NCI-H128 (cell line): ENCODE results near the gene KRTAP12-3.
"Not testable (repeated sequence)": the region's sequence is repeated elsewhere in the genome, so short reads cannot be mapped to it uniquely, and the experiment has no call there.

ENCODE experiments used
- DNase-seq: peaks from one replicate; lab custom pipeline; 2025; ENCODE audit not compliant: unreplicated experiment; lab: John Stamatoyannopoulos, UW

KRTAP12-3 gene

DNA sequence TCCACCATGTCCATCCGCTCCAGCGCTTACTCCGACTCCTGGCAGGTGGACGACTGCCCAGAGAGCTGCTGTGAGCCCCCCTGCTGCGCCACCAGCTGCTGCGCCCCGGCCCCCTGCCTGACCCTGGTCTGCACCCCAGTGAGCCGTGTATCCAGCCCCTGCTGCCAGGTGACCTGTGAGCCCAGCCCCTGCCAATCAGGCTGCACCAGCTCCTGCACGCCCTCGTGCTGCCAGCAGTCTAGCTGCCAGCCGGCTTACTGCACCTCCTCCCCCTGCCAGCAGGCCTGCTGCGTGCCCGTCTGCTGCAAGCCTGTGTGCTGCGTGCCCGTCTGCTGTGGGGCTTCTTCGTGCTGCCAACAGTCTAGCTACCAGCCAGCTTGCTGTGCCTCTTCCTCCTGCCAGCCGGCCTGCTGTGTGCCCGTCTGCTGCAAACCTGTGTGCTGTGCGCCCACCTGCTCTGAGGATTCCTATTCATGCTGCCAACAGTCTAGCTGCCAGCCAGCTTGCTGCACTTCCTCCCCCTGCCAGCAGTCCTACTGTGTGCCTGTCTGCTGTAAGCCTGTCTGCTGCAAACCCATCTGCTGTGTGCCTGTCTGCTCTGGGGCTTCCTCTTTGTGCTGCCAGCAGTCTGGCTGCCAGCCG is 30.4 kb upstream of the KRTAP12-3 start:
- DNase-seq: not testable (repeated sequence)

DNA sequence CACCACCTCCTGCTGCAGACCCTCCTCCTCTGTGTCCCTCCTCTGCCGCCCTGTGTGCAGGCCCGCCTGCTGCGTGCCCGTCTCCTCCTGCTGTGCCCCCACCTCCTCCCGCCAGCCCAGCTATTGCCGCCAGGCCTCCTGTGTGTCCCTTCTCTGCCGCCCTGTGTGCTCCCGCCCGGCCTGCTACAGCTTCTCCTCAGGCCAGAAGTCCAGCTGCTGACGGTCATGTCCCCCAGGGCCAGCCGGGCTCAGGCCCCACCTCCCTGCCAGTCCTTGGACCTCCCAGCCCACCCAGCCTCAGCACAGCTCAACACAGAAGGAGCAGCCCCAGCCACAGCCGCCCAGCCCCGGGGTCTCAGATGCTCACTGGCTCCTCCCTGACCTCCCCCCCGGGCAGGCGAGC is 29.9 kb upstream of the KRTAP12-3 start:
- not testable (repeated sequence) for DNase-seq

DNA sequence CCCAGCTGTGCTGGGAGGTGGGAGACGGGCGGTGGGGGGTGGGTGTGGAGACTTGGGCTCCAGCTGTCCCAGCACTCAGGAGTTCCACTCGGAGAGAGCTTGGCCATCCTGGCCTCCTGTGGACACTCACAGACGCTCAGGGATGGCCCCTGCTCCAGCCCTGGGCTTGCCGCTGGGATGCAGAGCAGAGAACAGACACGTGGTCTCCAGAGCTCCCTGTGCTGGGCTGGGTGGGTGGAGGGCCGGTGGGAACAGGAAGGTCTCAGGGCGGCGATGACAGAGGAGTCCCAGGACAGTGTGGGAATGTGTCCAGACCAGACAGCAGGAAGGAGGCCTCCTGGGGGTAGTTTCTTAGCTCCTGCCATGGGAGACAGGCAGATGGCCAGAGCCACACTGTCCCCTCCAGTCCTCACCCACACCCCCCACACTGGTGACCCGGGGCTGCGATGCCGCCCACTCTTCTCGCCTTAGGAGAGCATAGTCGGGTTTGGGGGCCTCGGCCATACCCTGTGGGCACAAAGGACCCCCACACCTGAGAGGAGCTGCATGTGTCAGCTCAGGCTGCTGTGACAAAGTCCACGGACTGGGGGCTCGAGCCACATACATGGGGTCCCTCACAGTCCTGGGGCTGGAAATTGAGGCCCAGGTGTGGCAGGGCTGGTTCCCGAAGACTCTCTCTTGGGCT is 28.9 kb upstream of the KRTAP12-3 start:
- no peak for DNase-seq

- DNase-seq: no peak
These were observed 27.3 kb upstream of the KRTAP12-3 start for GRCh38 chr21:44630440-44630839.

DNA sequence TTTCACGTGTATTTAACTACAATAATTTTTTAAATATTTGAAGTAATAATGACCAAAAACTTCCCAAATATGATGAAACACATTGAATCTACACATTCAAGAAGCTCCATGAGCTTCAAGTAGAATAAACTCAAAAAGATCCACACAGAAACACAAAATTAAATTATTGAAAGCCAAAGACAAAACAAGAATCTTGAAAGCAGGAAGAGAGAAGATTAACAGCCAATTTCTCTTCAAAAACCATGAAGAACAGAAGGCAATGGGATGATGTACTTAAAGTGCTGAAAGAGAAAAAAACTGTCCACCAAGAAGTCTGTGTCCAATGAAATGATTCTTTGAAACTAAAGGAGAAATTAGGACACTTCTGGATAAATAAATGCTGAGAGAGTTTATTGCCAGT is 25.7 kb upstream of the KRTAP12-3 start:
- DNase-seq: no peak

- no peak for DNase-seq
These were observed 21.3 kb upstream of the KRTAP12-3 start for GRCh38 chr21:44636209-44637017.

DNA sequence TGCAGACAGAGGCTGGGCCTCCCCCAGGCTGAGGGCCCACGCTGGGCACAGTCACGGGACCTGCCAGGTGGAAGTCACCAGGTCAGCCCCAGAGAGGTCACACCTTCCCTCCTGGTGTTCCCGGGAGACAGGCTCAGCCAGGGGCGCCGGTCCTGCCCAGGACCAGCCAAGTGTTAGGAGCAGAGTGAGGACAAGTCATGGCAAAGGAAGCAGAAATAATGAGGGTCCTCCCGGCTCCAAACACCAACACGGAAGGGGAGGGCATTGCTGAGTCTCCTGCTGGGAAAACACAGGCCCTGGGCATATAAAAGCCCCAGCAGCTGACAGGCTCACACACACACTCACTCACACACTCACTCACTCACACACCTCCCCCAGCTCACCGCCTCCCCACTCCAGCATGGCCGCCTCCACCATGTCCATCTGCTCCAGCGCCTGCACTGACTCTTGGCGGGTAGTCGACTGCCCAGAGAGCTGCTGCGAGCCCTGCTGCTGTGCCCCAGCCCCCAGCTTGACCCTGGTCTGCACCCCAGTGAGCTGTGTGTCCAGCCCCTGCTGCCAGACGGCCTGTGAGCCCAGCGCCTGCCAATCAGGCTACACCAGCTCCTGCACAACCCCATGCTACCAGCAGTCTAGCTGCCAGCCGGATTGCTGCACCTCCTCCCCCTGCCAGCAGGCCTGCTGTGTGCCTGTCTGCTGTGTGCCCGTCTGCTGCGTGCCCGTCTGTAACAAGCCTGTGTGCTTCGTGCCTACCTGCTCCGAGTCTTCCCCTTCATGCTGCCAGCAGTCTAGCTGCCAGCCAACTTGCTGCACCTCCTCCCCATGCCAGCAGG is 20.5 kb upstream of the KRTAP12-3 start, which contains the start of gene KRTAP10-10:
Gene KRTAP10-10 (plus strand): TSS at position 339 of the 833 bp plus-strand sequence. CDS start 62 bp downstream, at position 401.
- no peak for DNase-seq

DNA sequence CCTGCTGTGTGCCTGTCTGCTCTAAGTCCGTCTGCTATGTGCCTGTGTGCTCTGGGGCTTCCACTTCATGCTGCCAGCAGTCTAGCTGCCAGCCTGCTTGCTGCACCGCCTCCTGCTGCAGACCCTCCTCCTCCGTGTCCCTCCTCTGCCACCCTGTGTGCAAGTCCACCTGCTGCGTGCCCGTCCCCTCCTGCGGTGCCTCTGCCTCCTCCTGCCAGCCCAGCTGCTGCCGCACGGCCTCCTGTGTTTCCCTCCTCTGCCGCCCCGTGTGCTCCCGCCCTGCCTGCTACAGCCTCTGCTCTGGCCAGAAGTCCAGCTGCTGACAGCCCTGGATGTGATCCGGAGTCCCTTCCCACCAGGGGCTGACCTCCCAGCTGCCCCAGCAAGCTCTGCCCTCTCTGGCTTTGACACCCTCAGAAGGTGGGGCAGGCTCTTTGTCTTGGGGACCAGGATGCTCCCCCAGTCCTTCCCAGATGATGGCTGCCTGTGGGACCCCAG is 19.8 kb upstream of the KRTAP12-3 start:
- not testable (repeated sequence) for DNase-seq

GRCh38 chr21:44638506-44639330 is 19.0 kb upstream of the KRTAP12-3 start:
- not testable (repeated sequence) for DNase-seq

- no peak for DNase-seq
These were observed 18.4 kb upstream of the KRTAP12-3 start for GRCh38 chr21:44639331-44639655.

- no peak for DNase-seq
These were observed 17.0 kb upstream of the KRTAP12-3 start for GRCh38 chr21:44640761-44641160.

DNA sequence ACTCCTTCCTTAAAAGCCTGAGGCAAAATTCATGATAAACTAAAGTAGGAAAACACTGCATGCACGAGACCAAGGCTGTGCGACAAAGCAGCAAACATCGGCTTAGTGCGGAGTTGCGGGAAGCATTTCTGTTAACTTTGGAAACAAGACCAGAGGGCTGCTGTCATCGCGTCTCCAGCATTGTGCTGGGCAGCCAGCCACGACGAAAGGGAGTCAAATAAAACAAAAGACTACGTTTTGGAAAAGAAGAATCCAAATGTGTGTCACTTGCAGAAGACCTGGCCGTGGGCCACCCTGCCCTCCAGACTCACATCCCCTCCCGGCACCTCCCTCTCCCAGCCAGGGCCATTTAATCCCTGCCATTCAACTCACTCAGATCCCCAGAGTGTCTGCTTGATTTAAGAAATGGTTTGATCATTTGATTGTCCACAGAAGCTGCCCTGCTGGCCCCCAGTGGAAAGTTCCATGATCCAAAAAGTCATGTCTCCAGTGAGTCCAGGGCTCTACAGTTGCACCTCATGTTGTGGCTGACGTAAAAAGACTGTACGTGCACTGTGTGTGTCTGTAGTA is 13.9 kb upstream of the KRTAP12-3 start:
- no peak for DNase-seq

DNA sequence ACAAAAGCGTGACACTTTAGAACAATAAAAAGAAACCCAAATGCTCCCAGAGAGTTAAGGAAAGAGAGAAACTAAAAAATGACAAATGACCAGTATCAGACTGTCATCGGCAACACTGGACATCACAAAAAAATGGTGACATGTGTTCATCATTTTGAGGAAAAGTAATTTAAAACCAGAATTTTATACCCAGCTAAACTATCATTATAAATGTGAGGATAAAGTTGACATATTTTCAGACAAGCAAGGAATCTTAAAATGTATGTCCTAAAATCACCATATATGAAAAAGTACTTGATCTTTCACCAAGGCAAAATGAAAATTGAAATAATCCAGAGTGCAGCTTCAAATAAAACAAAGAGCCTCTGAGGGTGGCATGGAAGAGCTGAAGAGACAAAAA is 12.9 kb upstream of the KRTAP12-3 start:
- DNase-seq: no peak

- not testable (repeated sequence) for DNase-seq
These were observed 11.1 kb upstream of the KRTAP12-3 start, which contains the start of gene KRTAP10-11 for GRCh38 chr21:44646366-44647221. Gene KRTAP10-11 (plus strand): TSS chr21:44646414. CDS start chr21:44646459, 45 bp downstream.

DNA sequence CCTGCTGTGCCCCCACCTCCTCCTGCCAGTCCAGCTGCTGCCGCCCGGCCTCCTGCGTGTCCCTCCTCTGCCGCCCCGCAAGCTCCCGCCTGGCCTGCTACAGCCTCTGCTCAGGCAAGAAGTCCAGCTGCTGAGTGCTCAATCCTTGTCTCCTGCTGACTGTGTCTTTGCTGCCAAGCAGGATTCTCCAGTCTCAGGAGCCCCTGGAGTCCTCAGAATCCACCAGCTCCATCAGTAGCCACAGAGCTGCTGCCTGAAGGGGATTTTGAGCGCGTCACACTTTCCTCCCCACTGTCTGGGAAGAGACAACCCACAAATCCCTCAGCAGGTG is 10.5 kb upstream of the KRTAP12-3 start:
- no peak for DNase-seq

- no peak for DNase-seq
These were observed 9.0 kb upstream of the KRTAP12-3 start for GRCh38 chr21:44648557-44649311.

GRCh38 chr21:44649521-44650100 is 8.1 kb upstream of the KRTAP12-3 start:
- no peak for DNase-seq
